Measurements from ENCODE around the gene CDH12.

The CDH12 gene

DNA sequence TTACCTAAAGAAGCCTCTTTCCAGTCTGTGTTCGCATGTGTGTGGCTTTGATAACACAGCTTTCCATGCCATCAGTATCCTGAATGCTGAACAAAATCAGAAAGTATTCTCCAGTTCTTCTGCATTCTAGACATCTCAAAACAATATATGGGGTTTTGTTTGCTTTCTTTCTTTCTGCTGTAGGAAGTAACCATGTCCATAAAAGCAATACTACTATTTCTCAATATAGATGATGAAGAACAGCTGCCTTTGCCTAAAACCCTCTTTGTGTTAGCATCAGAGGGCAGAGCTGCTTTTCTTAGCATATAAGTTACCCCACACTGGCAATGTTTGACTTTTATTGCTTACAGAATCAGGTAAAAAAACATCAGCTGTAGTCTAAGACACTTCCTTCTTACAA lies 963.6 kb downstream of the CDH12 start:
- H3K4me3 ChIP-seq (ENCODE audit: low read depth, low read length): no peak overlapping the region
- H3K36me3 ChIP-seq (replicated peaks): no peaks in the 10 kb centered on the region
- no peak overlapping the region for H3K27ac ChIP-seq
- TF ChIP-seq, protein P1, sequence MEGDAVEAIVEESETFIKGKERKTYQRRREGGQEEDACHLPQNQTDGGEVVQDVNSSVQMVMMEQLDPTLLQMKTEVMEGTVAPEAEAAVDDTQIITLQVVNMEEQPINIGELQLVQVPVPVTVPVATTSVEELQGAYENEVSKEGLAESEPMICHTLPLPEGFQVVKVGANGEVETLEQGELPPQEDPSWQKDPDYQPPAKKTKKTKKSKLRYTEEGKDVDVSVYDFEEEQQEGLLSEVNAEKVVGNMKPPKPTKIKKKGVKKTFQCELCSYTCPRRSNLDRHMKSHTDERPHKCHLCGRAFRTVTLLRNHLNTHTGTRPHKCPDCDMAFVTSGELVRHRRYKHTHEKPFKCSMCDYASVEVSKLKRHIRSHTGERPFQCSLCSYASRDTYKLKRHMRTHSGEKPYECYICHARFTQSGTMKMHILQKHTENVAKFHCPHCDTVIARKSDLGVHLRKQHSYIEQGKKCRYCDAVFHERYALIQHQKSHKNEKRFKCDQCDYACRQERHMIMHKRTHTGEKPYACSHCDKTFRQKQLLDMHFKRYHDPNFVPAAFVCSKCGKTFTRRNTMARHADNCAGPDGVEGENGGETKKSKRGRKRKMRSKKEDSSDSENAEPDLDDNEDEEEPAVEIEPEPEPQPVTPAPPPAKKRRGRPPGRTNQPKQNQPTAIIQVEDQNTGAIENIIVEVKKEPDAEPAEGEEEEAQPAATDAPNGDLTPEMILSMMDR (IDR thresholded peaks at IDR 0.05; ENCODE audit: low read depth, low read length, missing control alignments): no peak
- H3K27me3 ChIP-seq (replicated peaks): no peaks in the 10 kb centered on the region
- in situ Hi-C loops (cut with HindIII; ENCODE audit: low pct_ligation_motif_present, low sequenced_read_pairs): no loop called here
- DNase-seq: no peak

DNA sequence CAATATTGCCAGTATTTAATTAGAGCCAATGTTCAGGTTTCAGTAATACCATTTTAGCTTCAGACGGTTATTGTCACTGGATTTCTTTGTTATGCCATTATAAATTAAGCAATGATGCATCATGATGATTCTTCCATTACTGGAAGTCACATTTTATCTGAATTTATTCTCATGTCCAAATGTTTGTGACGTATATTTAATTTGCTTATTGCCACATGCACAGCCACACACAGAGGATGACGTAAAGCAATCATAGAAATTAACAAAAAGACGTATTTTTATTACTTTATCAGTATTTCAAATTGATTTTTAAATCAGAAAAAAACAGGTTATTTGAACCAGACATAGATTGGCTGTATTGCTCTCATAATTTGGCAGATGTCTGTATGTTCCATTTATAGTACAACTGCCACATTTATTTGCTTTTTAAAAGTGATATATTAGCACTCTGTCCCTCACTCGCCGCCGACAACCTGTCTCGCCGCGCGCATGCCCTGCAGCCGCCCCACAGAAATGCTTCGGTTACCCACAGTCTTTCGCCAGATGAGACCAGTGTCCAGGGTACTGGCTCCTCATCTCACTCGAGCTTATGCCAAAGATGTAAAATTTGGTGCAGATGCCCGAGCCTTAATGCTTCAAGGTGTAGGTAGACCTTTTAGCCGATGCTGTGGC lies 970.9 kb downstream of the CDH12 start:
- Histone ChIP-seq H3K4me3 (ENCODE audit: low read depth, low read length) (no peak overlapping the region), H3K27me3 (replicated peaks) (no peaks in the 10 kb centered on the region), H3K27ac (no peak overlapping the region), H3K36me3 (replicated peaks) (no peaks in the 10 kb centered on the region)
- TF ChIP-seq, protein P1 (IDR thresholded peaks at IDR 0.05; ENCODE audit: low read depth, low read length, missing control alignments): no peak
- no peak for DNase-seq
- in situ Hi-C loops (cut with HindIII; ENCODE audit: low pct_ligation_motif_present, low sequenced_read_pairs): no loop called here

DNA sequence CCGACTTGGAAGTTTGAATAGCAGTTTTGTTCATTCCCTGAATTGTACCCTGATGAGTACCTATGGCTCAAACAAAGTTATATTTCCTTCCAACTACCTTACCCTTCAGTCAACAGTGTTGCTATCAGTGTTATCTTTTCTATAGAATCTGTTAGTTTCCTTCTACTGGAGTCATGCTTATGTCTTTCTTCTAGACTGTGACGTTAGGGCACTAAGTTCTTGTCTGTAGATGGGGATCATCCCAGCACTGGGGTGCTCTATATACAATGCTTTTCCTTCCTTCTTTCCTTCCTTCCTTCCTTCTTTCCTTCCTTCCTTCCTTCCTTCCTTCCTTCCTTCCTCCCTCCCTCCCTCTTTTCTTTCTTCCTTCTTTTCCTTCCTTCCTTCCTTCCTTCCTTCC lies 973.0 kb downstream of the CDH12 start:
- H3K36me3 ChIP-seq (replicated peaks): no peaks in the 10 kb centered on the region
- no peaks in the 10 kb centered on the region for H3K27me3 ChIP-seq (replicated peaks)
- TF ChIP-seq, protein P1 (IDR thresholded peaks at IDR 0.05; ENCODE audit: low read depth, low read length, missing control alignments): no peak
- no peak overlapping the region for H3K27ac ChIP-seq
- H3K4me3 ChIP-seq (ENCODE audit: low read depth, low read length): no peak overlapping the region
- in situ Hi-C loops (cut with HindIII; ENCODE audit: low pct_ligation_motif_present, low sequenced_read_pairs): no loop called here
- DNase-seq: no peak

DNA sequence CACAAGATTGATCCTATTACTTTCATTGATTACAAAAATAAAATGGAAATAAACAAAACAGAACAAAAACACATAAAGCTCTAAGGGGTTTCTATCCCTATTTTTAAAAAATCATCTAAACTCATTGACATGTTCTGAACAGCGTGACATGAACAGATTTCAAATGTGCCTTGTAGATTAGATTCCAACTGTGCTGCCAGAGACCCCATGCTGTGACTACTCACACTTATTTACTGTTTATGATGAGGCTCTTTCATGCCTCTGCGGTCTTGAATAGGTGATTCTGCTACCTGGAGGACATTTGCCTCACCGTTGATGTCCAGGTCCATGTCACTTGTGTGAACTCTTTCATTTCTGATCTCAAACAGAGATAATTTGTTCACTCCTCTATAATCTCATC lies 990.2 kb downstream of the CDH12 start:
- no peak for DNase-seq
- TF ChIP-seq, protein P1 (IDR thresholded peaks at IDR 0.05; ENCODE audit: low read depth, low read length, missing control alignments): no peak
- Histone ChIP-seq H3K4me3 (ENCODE audit: low read depth, low read length) (no peak overlapping the region), H3K36me3 (replicated peaks) (no peaks in the 10 kb centered on the region), H3K27me3 (replicated peaks) (no peaks in the 10 kb centered on the region), H3K27ac (no peak overlapping the region)
- in situ Hi-C loops (cut with HindIII; ENCODE audit: low pct_ligation_motif_present, low sequenced_read_pairs): no loop called here

DNA sequence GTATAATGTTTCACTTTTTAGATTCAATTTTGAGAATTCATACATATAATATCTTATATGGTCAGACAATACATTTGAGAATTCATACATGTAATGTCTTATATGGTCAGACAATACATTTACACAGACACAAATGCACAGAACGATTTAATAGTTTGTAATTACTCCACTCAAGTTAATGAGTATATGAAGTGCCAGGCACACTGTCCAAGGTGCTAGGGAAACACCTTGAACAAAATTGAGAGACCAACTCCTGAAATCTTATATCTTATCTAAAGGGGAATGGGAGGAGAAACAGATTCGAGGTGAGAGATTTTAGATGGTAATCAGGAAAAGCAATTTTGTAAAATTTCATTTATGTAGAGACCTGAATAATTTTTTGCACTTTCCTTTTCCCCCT lies 994.7 kb downstream of the CDH12 start:
- no peaks in the 10 kb centered on the region for H3K36me3 ChIP-seq (replicated peaks)
- H3K27me3 ChIP-seq (replicated peaks): no peaks in the 10 kb centered on the region
- H3K4me3 ChIP-seq (ENCODE audit: low read depth, low read length): no peak overlapping the region
- in situ Hi-C loops (cut with HindIII; ENCODE audit: low pct_ligation_motif_present, low sequenced_read_pairs): no loop called here
- TF ChIP-seq, protein P1 (IDR thresholded peaks at IDR 0.05; ENCODE audit: low read depth, low read length, missing control alignments): no peak
- DNase-seq: no peak
- H3K27ac ChIP-seq: no peak overlapping the region

DNA sequence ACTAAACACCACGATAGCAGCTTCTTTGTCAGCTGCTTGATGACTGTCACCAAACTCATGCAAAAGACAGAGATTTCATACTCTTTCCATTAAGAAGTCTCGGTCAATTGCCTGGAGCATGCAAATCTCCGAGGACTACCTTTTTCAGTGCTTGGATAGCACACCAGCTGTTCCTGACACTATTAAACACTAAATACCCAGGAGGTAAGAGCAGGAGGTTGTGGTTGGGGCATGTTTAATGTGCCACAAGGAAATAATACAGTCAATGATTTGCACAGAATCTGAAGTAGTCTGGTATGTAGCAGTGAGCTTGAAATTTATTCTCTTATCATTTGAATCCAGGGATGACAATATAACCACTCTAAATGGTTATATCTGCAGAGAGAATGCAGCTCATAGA lies 996.2 kb downstream of the CDH12 start:
- in situ Hi-C loops (cut with HindIII; ENCODE audit: low pct_ligation_motif_present, low sequenced_read_pairs): no loop called here
- no peaks in the 10 kb centered on the region for H3K27me3 ChIP-seq (replicated peaks)
- no peaks in the 10 kb centered on the region for H3K36me3 ChIP-seq (replicated peaks)
- TF ChIP-seq, protein P1 (IDR thresholded peaks at IDR 0.05; ENCODE audit: low read depth, low read length, missing control alignments): no peak
- no peak overlapping the region for H3K27ac ChIP-seq
- DNase-seq: no peak
- H3K4me3 ChIP-seq (ENCODE audit: low read depth, low read length): no peak overlapping the region

Data from brain microvascular endothelial cell (primary cell).